ENCODE data around the gene DAB2IP.

DNA sequence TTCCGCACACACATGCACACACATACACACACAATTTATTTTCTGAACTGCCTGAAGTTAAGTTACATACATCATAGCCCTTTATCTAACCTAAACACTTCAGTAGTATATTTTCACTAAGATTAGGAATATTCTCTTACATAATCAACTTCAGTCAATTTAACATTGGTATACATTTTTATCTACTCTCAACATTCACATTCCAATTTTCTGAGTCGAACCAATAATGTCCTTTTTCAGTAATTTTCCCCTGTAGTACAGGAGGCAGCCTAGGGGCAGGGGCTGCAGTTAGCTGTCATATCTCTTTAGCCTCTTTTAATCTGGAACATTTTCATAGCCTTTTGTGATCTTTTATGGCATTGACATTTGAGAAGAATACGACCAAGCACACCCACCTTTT, 150.1 kb downstream of the DAB2IP start:
- no peak for TF ChIP-seq TCF7L2 (IDR thresholded peaks at IDR 0.05; ENCODE audit: borderline replicate concordance, low read depth, low read length)
- TF ChIP-seq, protein P1, sequence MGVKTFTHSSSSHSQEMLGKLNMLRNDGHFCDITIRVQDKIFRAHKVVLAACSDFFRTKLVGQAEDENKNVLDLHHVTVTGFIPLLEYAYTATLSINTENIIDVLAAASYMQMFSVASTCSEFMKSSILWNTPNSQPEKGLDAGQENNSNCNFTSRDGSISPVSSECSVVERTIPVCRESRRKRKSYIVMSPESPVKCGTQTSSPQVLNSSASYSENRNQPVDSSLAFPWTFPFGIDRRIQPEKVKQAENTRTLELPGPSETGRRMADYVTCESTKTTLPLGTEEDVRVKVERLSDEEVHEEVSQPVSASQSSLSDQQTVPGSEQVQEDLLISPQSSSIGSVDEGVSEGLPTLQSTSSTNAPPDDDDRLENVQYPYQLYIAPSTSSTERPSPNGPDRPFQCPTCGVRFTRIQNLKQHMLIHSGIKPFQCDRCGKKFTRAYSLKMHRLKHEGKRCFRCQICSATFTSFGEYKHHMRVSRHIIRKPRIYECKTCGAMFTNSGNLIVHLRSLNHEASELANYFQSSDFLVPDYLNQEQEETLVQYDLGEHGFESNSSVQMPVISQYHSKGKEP (tag by site-specific recombination; IDR thresholded peaks at IDR 0.05), result no peak
- TF ChIP-seq, protein P2, sequence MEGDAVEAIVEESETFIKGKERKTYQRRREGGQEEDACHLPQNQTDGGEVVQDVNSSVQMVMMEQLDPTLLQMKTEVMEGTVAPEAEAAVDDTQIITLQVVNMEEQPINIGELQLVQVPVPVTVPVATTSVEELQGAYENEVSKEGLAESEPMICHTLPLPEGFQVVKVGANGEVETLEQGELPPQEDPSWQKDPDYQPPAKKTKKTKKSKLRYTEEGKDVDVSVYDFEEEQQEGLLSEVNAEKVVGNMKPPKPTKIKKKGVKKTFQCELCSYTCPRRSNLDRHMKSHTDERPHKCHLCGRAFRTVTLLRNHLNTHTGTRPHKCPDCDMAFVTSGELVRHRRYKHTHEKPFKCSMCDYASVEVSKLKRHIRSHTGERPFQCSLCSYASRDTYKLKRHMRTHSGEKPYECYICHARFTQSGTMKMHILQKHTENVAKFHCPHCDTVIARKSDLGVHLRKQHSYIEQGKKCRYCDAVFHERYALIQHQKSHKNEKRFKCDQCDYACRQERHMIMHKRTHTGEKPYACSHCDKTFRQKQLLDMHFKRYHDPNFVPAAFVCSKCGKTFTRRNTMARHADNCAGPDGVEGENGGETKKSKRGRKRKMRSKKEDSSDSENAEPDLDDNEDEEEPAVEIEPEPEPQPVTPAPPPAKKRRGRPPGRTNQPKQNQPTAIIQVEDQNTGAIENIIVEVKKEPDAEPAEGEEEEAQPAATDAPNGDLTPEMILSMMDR (tag by site-specific recombination; IDR thresholded peaks at IDR 0.05), result no peak
